ENCODE results near the gene RFNG.
A peak's percentile ranks its signal among the peaks of the same experiment; 100 is the strongest.

The RFNG gene

GRCh38 chr17:82025401-82026107, 26.1 kb downstream of the RFNG start:
- DNase-seq (ENCODE audit: low read depth), result no peak

- no peak for DNase-seq (ENCODE audit: low read depth)
Measured at GRCh38 chr17:82024859-82025258, 26.8 kb downstream of the RFNG start.

GRCh38 chr17:82023447-82024241, 28.0 kb downstream of the RFNG start:
- DNase-seq (ENCODE audit: low read depth), result no peak

GRCh38 chr17:82022981-82023446, 28.6 kb downstream of the RFNG start, which contains the start of gene LRRC45:
Gene LRRC45, plus strand, starts transcription at chr17:82023305. Its CDS starts 339 bp downstream, at chr17:82023644.
- DNase-seq (ENCODE audit: low read depth), result peak; percentile 97

- no peak for DNase-seq (ENCODE audit: low read depth)
Measured at GRCh38 chr17:82022310-82022980, 29.2 kb downstream of the RFNG start, which contains the start of gene CENPX. Gene CENPX, minus strand, starts transcription at chr17:82022878. Its CDS starts 17 bp downstream, at chr17:82022861.

GRCh38 chr17:82021900-82022309, 29.7 kb downstream of the RFNG start:
- no peak for DNase-seq (ENCODE audit: low read depth)

GRCh38 chr17:82021107-82021899, 30.3 kb downstream of the RFNG start:
- DNase-seq (ENCODE audit: low read depth), result no peak

- DNase-seq (ENCODE audit: low read depth), result no peak
Measured at GRCh38 chr17:82020572-82021106, 31.0 kb downstream of the RFNG start.

GRCh38 chr17:82019690-82020571, 31.7 kb downstream of the RFNG start:
- DNase-seq (ENCODE audit: low read depth), result peak; percentile 62

- no peak for DNase-seq (ENCODE audit: low read depth)
Measured at GRCh38 chr17:82018989-82019689, 32.5 kb downstream of the RFNG start.

GRCh38 chr17:82018152-82018988, 33.2 kb downstream of the RFNG start:
- no peak for DNase-seq (ENCODE audit: low read depth)

- DNase-seq (ENCODE audit: low read depth), result no peak
Measured at GRCh38 chr17:82017612-82018151, 33.9 kb downstream of the RFNG start.

- DNase-seq (ENCODE audit: low read depth), result no peak
Measured at GRCh38 chr17:82016875-82017459, 34.6 kb downstream of the RFNG start.

- DNase-seq (ENCODE audit: low read depth), result no peak
Measured at GRCh38 chr17:82016061-82016874, 35.3 kb downstream of the RFNG start.

GRCh38 chr17:82015311-82015971, 36.2 kb downstream of the RFNG start:
- DNase-seq (ENCODE audit: low read depth), result no peak

GRCh38 chr17:82014971-82015310, 36.7 kb downstream of the RFNG start:
- no peak for DNase-seq (ENCODE audit: low read depth)

GRCh38 chr17:82014432-82014831, 37.2 kb downstream of the RFNG start:
- no peak for DNase-seq (ENCODE audit: low read depth)

Data from stimulated activated CD8-positive, alpha-beta memory T cell treated with anti-CD3 and anti-CD28 coated beads, Interleukin-15, amount 100 ng/mL, for 24 hours (primary cell).